HCT116 (cell line): ENCODE data around the gene ASB6. TPM values are rescaled to one million over a fixed set of nuclear protein-coding genes. Genes with fewer than 3 reads are reported as not detected.

Experiments used
- ATAC-seq: fragments of 200-7000 bp; cut with Tn5 transposase; 2 replicates; pipeline ENCODE4 v1.9.1; 2020; ENCODE audit warnings: mild to moderate bottlenecking, moderate library complexity
- BruUV-seq: library from RNA; stranded (reverse); fragments of 400-500 nt; replicated peaks from 2 replicates; lab custom pipeline; 2021; lab: Mats Ljungman, UMichigan
- CTCF ChIA-PET: fragments of 300-600 bp; sonication (Branson Sonifier 250); formaldehyde crosslinking; loops from one replicate; lab custom pipeline; 2021; ENCODE audit warnings: antibody characterized with exemption; lab: Charles Lee
- POLR2A ChIA-PET: fragments of 300-600, 350-600 bp; sonication (Branson Sonifier 250); formaldehyde crosslinking; loops from one replicate; lab custom pipeline; 2021; ENCODE audit warnings: antibody characterized with exemption; lab: Charles Lee
- RAD21 ChIA-PET, 2 experiments: fragments of 300-600 bp; sonication (Branson Sonifier 250); formaldehyde crosslinking; loops; one replicate each; lab custom pipeline; 2023; ENCODE audit warnings: low total read pairs in 2 of 2; ENCODE audit not compliant: uncharacterized antibody in 2 of 2, unreplicated experiment in 2 of 2, low non-redundant PET in 1 of 2; lab: Charles Lee
- DNase-seq: peaks from one replicate; pipeline ENCODE4 v3.0.0-alpha.2; 2010; ENCODE audit warnings: low read depth, low spot score
- H2AFZ ChIP-seq: fragments of 200-600 bp; shearing (Covaris generic), sonication (generic); 2 replicates; pipeline ENCODE4 v1.6.1; 2017; ENCODE audit warnings: low read depth, mixed run types, mixed read lengths, antibody characterized with exemption, low read length; ENCODE audit not compliant: poor library complexity, severe bottlenecking
- H3K27ac ChIP-seq: 2 replicates; pipeline ENCODE4 v1.5.1; 2012; ENCODE audit warnings: low read depth, low read length
- H3K27me3 ChIP-seq: fragments of 200-600 bp; sonication (generic); 2 replicates; pipeline ENCODE4 v1.6.1; 2016; ENCODE audit warnings: mixed run types, low read length, mixed read lengths; ENCODE audit not compliant: insufficient read depth
- H3K36me3 ChIP-seq, 2 experiments: fragments of 200-500 bp in 1 of 2; fragments of 200-600 bp in 1 of 2; sonication (Bioruptor generic) in 1 of 2; sonication (generic) in 1 of 2; 2 replicates each; pipeline versions ENCODE4 v1.5.1 to v1.6.1; 2014 to 2016; ENCODE audit warnings: low read length in 2 of 2, inconsistent platforms in 1 of 2, mixed read lengths in 1 of 2, mixed run types in 1 of 2; ENCODE audit not compliant: insufficient read depth in 2 of 2, control insufficient read depth in 1 of 2
- H3K4me1 ChIP-seq, 2 experiments: fragments of 200-600 bp in 1 of 2; sonication (generic) in 1 of 2; 2 replicates each; pipeline versions ENCODE4 v1.5.1 to v1.6.1; 2012 to 2017; ENCODE audit warnings: low read length in 2 of 2, inconsistent platforms in 1 of 2, mild to moderate bottlenecking in 1 of 2, mixed read lengths in 1 of 2, mixed run types in 1 of 2, moderate library complexity in 1 of 2; ENCODE audit not compliant: insufficient read depth in 2 of 2, control insufficient read depth in 1 of 2
- H3K4me2 ChIP-seq: fragments of 200-600 bp; sonication (generic); 2 replicates; pipeline ENCODE4 v1.6.1; 2017; ENCODE audit warnings: mixed run types, low read length, mixed read lengths
- H3K4me3 ChIP-seq, 2 experiments: fragments of 200-600 bp in 1 of 2; sonication (generic) in 1 of 2; replicated peaks in 1 of 2; 2 replicates each; pipeline ENCODE4 v1.5.1; 2011 to 2016; ENCODE audit warnings: low read length in 2 of 2, control low read depth in 1 of 2, low read depth in 1 of 2, mild to moderate bottlenecking in 1 of 2, mixed read lengths in 1 of 2, mixed run types in 1 of 2
- H3K79me2 ChIP-seq: fragments of 200-600 bp; sonication (generic); 2 replicates; pipeline ENCODE4 v1.6.1; 2017; ENCODE audit warnings: mild to moderate bottlenecking, mixed run types, low read length, moderate library complexity, mixed read lengths; ENCODE audit not compliant: insufficient read depth
- H3K9ac ChIP-seq: fragments of 200-600 bp; sonication (generic); 2 replicates; pipeline ENCODE4 v1.6.1; 2016; ENCODE audit warnings: low read length, mixed read lengths
- H3K9me2 ChIP-seq: fragments of 200-600 bp; sonication (generic), shearing (Covaris generic); 2 replicates; pipeline ENCODE4 v1.6.1; 2017; ENCODE audit warnings: mixed run types, mild to moderate bottlenecking, moderate library complexity; ENCODE audit not compliant: insufficient read depth
- H3K9me3 ChIP-seq, 2 experiments: fragments of 200-500 bp in 1 of 2; fragments of 200-600 bp in 1 of 2; sonication (Bioruptor generic) in 1 of 2; sonication (generic) in 1 of 2; 2 replicates each; pipeline ENCODE4 v1.6.1; 2014 to 2017; ENCODE audit warnings: low read length in 2 of 2, mixed read lengths in 2 of 2, inconsistent platforms in 1 of 2, low read depth in 1 of 2, mild to moderate bottlenecking in 1 of 2, mixed run types in 1 of 2, moderate library complexity in 1 of 2; ENCODE audit not compliant: control insufficient read depth in 1 of 2, insufficient read depth in 1 of 2
- H4K20me1 ChIP-seq: fragments of 200-600 bp; sonication (generic), shearing (Covaris generic); 2 replicates; pipeline ENCODE4 v1.6.1; 2017; ENCODE audit warnings: mixed run types, mild to moderate bottlenecking, moderate library complexity; ENCODE audit not compliant: insufficient read depth
- CBX3 ChIP-seq: IDR thresholded peaks from 2 replicates; pipeline ENCODE4 v1.6.1; 2012; ENCODE audit warnings: low read depth
- CEBPB ChIP-seq: IDR thresholded peaks from 2 replicates; pipeline ENCODE4 v1.6.1; 2012; ENCODE audit warnings: low read depth
- EGR1 ChIP-seq: IDR thresholded peaks from 2 replicates; pipeline ENCODE4 v1.6.1; 2012; ENCODE audit warnings: low read depth
- ELF1 ChIP-seq: IDR thresholded peaks from 2 replicates; pipeline ENCODE4 v1.6.1; 2012; ENCODE audit warnings: low read depth, borderline replicate concordance
- EZH2 ChIP-seq: fragments of 200-600 bp; sonication (generic); IDR thresholded peaks from 2 replicates; pipeline ENCODE4 v1.6.1; 2017; ENCODE audit warnings: antibody characterized with exemption, mixed run types
- EZH2phosphoT487 ChIP-seq: fragments of 200-600 bp; IDR thresholded peaks from 2 replicates; pipeline ENCODE4 v1.6.1; 2018; ENCODE audit warnings: antibody characterized with exemption, borderline replicate concordance
- FOSL1 ChIP-seq: IDR thresholded peaks from 2 replicates; pipeline ENCODE4 v1.6.1; 2012; ENCODE audit warnings: low read depth
- POLR2A ChIP-seq: IDR thresholded peaks from 2 replicates; pipeline ENCODE4 v1.7.0; 2011; ENCODE audit warnings: borderline replicate concordance; ENCODE audit not compliant: insufficient read depth, insufficient read length; ENCODE audit errors: extremely low read depth
- SRF ChIP-seq: IDR thresholded peaks from 2 replicates; pipeline ENCODE4 v1.6.1; 2012; ENCODE audit warnings: low read depth
- TCF7L2 ChIP-seq: IDR thresholded peaks from 2 replicates; pipeline ENCODE4 v1.7.0; 2011; ENCODE audit warnings: borderline replicate concordance, inconsistent platforms; ENCODE audit not compliant: insufficient read depth, insufficient read length; ENCODE audit errors: extremely low read depth
- YY1 ChIP-seq: IDR thresholded peaks from 2 replicates; pipeline ENCODE4 v1.6.1; 2011; ENCODE audit warnings: low read length, low read depth, moderate library complexity, mild to moderate bottlenecking; ENCODE audit not compliant: insufficient replicate concordance; ENCODE audit errors: extremely low read depth
- ZFX ChIP-seq: fragments of 450-650 bp; IDR thresholded peaks from 2 replicates; pipeline ENCODE4 v1.6.1; 2017
- ZNF274 ChIP-seq: fragments of 200-500 bp; sonication (Bioruptor generic); IDR thresholded peaks from 2 replicates; pipeline ENCODE4 v1.6.1; 2014; ENCODE audit warnings: mild to moderate bottlenecking, low read depth, low read length, inconsistent platforms
- intact Hi-C: fragments of 100-400 bp; cut with micrococcal nuclease; formaldehyde crosslinking; loops from 2 replicates; pipeline ENCODE4 v1.10.0; 2022
- total RNA-seq: library from RNA; stranded (reverse); gene quantifications from one replicate; pipeline ENCODE4 v1.2.1, GENCODE V29; 2021; ENCODE audit not compliant: unreplicated experiment
- TF ChIP-seq, protein P1 (sequence below): IDR thresholded peaks from 2 replicates; pipeline ENCODE4 v1.6.1; 2012; ENCODE audit warnings: low read depth
- TF ChIP-seq, protein P2 (sequence below): IDR thresholded peaks from 2 replicates; pipeline ENCODE4 v1.6.1; 2012
- TF ChIP-seq, protein P3 (sequence below): IDR thresholded peaks from 2 replicates; pipeline ENCODE4 v1.6.1; 2012
- TF ChIP-seq, protein P4 (sequence below), 3 experiments: fragments of 200-600 bp in 1 of 3; sonication (generic) in 1 of 3; IDR thresholded peaks in 2 of 3; conservative IDR thresholded peaks in 1 of 3; 2 replicates each; pipeline ENCODE4 v1.5.1; 2012 to 2017; ENCODE audit warnings: low read depth in 2 of 3, low read length in 2 of 3, antibody characterized with exemption in 1 of 3, borderline replicate concordance in 1 of 3, control low read depth in 1 of 3, mild to moderate bottlenecking in 1 of 3, mixed read lengths in 1 of 3, mixed run types in 1 of 3, moderate library complexity in 1 of 3; ENCODE audit not compliant: insufficient read depth in 1 of 3

ASB6 gene
- total RNA-seq, 1 experiment from 2014 or later, result 21.6 TPM

DNA sequence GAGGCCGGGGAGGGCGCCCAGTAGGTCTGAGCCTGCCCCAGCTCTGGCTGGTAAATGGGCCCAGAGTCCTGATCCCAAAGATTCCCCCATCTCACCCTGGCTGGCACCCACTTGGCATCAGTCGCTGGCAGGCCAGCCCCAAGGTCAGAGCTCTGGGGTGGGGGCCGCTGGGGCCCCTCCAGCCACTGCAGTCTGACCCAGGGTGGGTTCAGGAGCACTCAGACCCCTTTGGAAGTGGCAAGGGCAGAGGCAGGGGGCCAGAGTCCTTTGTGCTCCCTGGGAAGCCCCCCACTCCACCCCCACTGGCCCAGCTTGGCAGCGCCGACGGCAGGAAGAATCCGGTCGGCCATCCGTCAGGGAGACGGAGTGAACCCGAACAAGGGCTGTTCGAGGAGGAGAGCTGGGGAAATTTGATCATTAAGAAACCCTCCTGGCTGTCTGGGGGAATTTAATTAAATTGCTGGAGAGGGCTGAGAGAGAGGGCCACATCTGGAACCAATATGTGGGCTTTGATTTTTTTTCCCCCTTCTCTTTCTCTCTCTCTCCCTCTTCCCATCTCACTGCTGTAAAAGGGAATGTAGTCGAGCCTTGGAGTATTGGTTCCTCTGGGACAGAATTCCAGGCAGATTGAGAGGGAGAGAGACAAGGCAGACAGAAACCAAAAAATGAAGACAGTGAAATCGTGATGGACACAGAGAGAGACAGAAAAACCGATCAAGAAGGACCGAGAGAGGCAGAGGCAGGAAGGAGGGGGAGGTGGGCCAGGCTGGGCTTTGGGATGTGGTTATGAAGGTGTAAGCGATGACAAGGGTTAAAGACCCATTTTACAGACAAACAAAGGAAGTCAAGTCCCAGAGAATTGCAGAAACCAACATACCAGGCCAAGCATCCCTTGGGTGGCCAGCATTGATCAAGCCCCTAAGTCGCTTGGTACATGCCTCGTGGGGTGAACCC, 8.1 kb upstream of the ASB6 start (continued):
- TF ChIP-seq, protein P1, sequence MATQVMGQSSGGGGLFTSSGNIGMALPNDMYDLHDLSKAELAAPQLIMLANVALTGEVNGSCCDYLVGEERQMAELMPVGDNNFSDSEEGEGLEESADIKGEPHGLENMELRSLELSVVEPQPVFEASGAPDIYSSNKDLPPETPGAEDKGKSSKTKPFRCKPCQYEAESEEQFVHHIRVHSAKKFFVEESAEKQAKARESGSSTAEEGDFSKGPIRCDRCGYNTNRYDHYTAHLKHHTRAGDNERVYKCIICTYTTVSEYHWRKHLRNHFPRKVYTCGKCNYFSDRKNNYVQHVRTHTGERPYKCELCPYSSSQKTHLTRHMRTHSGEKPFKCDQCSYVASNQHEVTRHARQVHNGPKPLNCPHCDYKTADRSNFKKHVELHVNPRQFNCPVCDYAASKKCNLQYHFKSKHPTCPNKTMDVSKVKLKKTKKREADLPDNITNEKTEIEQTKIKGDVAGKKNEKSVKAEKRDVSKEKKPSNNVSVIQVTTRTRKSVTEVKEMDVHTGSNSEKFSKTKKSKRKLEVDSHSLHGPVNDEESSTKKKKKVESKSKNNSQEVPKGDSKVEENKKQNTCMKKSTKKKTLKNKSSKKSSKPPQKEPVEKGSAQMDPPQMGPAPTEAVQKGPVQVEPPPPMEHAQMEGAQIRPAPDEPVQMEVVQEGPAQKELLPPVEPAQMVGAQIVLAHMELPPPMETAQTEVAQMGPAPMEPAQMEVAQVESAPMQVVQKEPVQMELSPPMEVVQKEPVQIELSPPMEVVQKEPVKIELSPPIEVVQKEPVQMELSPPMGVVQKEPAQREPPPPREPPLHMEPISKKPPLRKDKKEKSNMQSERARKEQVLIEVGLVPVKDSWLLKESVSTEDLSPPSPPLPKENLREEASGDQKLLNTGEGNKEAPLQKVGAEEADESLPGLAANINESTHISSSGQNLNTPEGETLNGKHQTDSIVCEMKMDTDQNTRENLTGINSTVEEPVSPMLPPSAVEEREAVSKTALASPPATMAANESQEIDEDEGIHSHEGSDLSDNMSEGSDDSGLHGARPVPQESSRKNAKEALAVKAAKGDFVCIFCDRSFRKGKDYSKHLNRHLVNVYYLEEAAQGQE, result no peak
- TF ChIP-seq EZH2phosphoT487, result no peak

DNA sequence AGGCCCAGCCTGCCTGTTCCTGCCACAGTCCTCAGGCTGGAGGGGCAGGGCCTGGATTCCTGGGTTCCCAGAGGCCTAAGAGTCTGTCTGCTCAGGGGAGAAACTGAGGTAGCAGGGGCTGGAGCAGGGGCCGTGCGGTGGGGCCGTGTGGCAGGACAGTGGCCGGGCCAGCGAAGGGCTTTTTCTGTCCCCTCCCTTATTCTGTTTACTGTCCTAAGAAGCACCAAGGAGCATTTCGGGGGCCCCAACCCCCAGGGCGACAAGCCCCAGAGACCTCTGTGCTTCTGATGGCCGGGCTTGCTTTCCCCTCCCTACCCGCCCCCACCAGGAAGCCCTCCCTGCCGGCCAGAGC, 6.8 kb upstream of the ASB6 start:
- Histone ChIP-seq H3K4me2 (no peak overlapping the region), H3K9me3 (no peaks in the 10 kb centered on the region), H3K27me3 (no peaks in the 10 kb centered on the region), H2AFZ (no peak overlapping the region), H3K36me3 (no peaks in the 10 kb centered on the region), H3K27ac (no peak overlapping the region), H3K4me1 (no peaks in the 10 kb centered on the region), H3K4me3 (no peak overlapping the region), H3K79me2 (no peaks in the 10 kb centered on the region), H3K9me2 (no peaks in the 10 kb centered on the region), H3K9ac (no peak overlapping the region), H4K20me1 (no peaks in the 10 kb centered on the region)
- DNase-seq, result no peak
- ChIA-PET CTCF (no interaction called here), RAD21 (no interaction called here), POLR2A (no interaction called here)
- BruUV-seq, result no TSS peak
- intact Hi-C loops, result no loop called here
- ATAC-seq, result no peak
- TF ChIP-seq FOSL1 (no peak), CEBPB (no peak), POLR2A (no peak), EZH2phosphoT487 (no peak), SRF (no peak), ELF1 (no peak), ZFX (no peak), ZNF274 (no peak), YY1 (no peak), EGR1 (no peak), CBX3 (no peak), TCF7L2 (no peak), EZH2 (no peak)
- TF ChIP-seq, protein P2, sequence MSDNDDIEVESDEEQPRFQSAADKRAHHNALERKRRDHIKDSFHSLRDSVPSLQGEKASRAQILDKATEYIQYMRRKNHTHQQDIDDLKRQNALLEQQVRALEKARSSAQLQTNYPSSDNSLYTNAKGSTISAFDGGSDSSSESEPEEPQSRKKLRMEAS, result no peak
- TF ChIP-seq, protein P3, sequence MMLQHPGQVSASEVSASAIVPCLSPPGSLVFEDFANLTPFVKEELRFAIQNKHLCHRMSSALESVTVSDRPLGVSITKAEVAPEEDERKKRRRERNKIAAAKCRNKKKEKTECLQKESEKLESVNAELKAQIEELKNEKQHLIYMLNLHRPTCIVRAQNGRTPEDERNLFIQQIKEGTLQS, result no peak
- TF ChIP-seq, protein P4, sequence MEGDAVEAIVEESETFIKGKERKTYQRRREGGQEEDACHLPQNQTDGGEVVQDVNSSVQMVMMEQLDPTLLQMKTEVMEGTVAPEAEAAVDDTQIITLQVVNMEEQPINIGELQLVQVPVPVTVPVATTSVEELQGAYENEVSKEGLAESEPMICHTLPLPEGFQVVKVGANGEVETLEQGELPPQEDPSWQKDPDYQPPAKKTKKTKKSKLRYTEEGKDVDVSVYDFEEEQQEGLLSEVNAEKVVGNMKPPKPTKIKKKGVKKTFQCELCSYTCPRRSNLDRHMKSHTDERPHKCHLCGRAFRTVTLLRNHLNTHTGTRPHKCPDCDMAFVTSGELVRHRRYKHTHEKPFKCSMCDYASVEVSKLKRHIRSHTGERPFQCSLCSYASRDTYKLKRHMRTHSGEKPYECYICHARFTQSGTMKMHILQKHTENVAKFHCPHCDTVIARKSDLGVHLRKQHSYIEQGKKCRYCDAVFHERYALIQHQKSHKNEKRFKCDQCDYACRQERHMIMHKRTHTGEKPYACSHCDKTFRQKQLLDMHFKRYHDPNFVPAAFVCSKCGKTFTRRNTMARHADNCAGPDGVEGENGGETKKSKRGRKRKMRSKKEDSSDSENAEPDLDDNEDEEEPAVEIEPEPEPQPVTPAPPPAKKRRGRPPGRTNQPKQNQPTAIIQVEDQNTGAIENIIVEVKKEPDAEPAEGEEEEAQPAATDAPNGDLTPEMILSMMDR (IDR thresholded peaks at IDR 0.05 in 2 of 3, conservative IDR thresholded peaks at IDR 0.05 in 1 of 3; ENCODE audit: borderline replicate concordance in 1 of 3, insufficient read depth in 1 of 3, low read depth in 2 of 3, low read length in 2 of 3), result no peak
